ENCODE results near the gene TUBA3D.
A peak's percentile ranks its signal among the peaks of the same experiment; 100 is the strongest.
"Not testable (repeated sequence)": the region's sequence is repeated elsewhere in the genome, so short reads cannot be mapped to it uniquely, and the experiment has no call there.

Gene TUBA3D

GRCh38 chr2:131483981-131484820, 8.3 kb downstream of the TUBA3D start:
- not testable (repeated sequence) for H3K36me3 ChIP-seq (ENCODE audit: control insufficient read depth, insufficient read depth, low read length); H3K27ac ChIP-seq (ENCODE audit: insufficient read depth, low read depth, low read length, poor library complexity, severe bottlenecking); H3K27me3 ChIP-seq (ENCODE audit: control insufficient read depth, insufficient read depth, low read length, poor library complexity, severe bottlenecking); H3K9me3 ChIP-seq (ENCODE audit: control insufficient read depth, low read length); H3K4me1 ChIP-seq (ENCODE audit: control insufficient read depth, insufficient read depth, low read length); H3K4me3 ChIP-seq (ENCODE audit: insufficient read depth, low read depth, low read length)
- WGBS, 2 experiments, result 91 to 92% methylated on average over 23 to 24 of the region's 24 CpGs

GRCh38 chr2:131484906-131485460, 9.1 kb downstream of the TUBA3D start:
- H3K36me3 ChIP-seq (ENCODE audit: control insufficient read depth, insufficient read depth, low read length); H3K27ac ChIP-seq (ENCODE audit: insufficient read depth, low read depth, low read length, poor library complexity, severe bottlenecking); H3K4me1 ChIP-seq (ENCODE audit: control insufficient read depth, insufficient read depth, low read length); H3K27me3 ChIP-seq (ENCODE audit: control insufficient read depth, insufficient read depth, low read length, poor library complexity, severe bottlenecking); H3K9me3 ChIP-seq (ENCODE audit: control insufficient read depth, low read length); H3K4me3 ChIP-seq (ENCODE audit: insufficient read depth, low read depth, low read length): not testable (repeated sequence)
- whole genome bisulfite sequencing, 2 experiments, result 92 to 93% methylated on average over 11 of the region's 11 CpGs

- not testable (repeated sequence) for H3K4me1 ChIP-seq (ENCODE audit: control insufficient read depth, insufficient read depth, low read length); H3K27ac ChIP-seq (ENCODE audit: insufficient read depth, low read depth, low read length, poor library complexity, severe bottlenecking); H3K4me3 ChIP-seq (ENCODE audit: insufficient read depth, low read depth, low read length); H3K36me3 ChIP-seq (ENCODE audit: control insufficient read depth, insufficient read depth, low read length); H3K9me3 ChIP-seq (ENCODE audit: control insufficient read depth, low read length); H3K27me3 ChIP-seq (ENCODE audit: control insufficient read depth, insufficient read depth, low read length, poor library complexity, severe bottlenecking)
- 91% methylated on average over 14 of the region's 14 CpGs for WGBS, 2 experiments
Measured at GRCh38 chr2:131486201-131486902, 10.4 kb downstream of the TUBA3D start.

- Histone ChIP-seq H3K27ac (ENCODE audit: insufficient read depth, low read depth, low read length, poor library complexity, severe bottlenecking) (no peak overlapping the region), H3K27me3 (ENCODE audit: control insufficient read depth, insufficient read depth, low read length, poor library complexity, severe bottlenecking) (no peaks in the 10 kb centered on the region), H3K4me1 (ENCODE audit: control insufficient read depth, insufficient read depth, low read length) (peaks cover 5% of the 10 kb centered on the region), H3K36me3 (ENCODE audit: control insufficient read depth, insufficient read depth, low read length) (no peaks in the 10 kb centered on the region), H3K9me3 (ENCODE audit: control insufficient read depth, low read length) (no peaks in the 10 kb centered on the region), H3K4me3 (ENCODE audit: insufficient read depth, low read depth, low read length) (no peak overlapping the region)
- 83 to 84% methylated on average over 14 of the region's 14 CpGs for WGBS, 2 experiments
Measured at GRCh38 chr2:131488306-131489205, 12.6 kb downstream of the TUBA3D start.

GRCh38 chr2:131490616-131491468, 14.9 kb downstream of the TUBA3D start:
- H3K4me1 ChIP-seq (ENCODE audit: control insufficient read depth, insufficient read depth, low read length); H3K36me3 ChIP-seq (ENCODE audit: control insufficient read depth, insufficient read depth, low read length); H3K9me3 ChIP-seq (ENCODE audit: control insufficient read depth, low read length); H3K27me3 ChIP-seq (ENCODE audit: control insufficient read depth, insufficient read depth, low read length, poor library complexity, severe bottlenecking); H3K27ac ChIP-seq (ENCODE audit: insufficient read depth, low read depth, low read length, poor library complexity, severe bottlenecking): not testable (repeated sequence)
- WGBS, 2 experiments, result 43 to 52% methylated on average over 19 to 20 of the region's 20 CpGs
- H3K4me3 ChIP-seq (ENCODE audit: insufficient read depth, low read depth, low read length), result peak overlapping the region; percentile 26

- not testable (repeated sequence) for H3K4me1 ChIP-seq (ENCODE audit: control insufficient read depth, insufficient read depth, low read length); H3K27ac ChIP-seq (ENCODE audit: insufficient read depth, low read depth, low read length, poor library complexity, severe bottlenecking); H3K27me3 ChIP-seq (ENCODE audit: control insufficient read depth, insufficient read depth, low read length, poor library complexity, severe bottlenecking); H3K36me3 ChIP-seq (ENCODE audit: control insufficient read depth, insufficient read depth, low read length); H3K9me3 ChIP-seq (ENCODE audit: control insufficient read depth, low read length)
- 21 to 28% methylated on average over 13 of the region's 22 CpGs for WGBS, 2 experiments
- peak overlapping the region; percentile 26 for H3K4me3 ChIP-seq (ENCODE audit: insufficient read depth, low read depth, low read length)
Measured at GRCh38 chr2:131491469-131491836, 15.5 kb downstream of the TUBA3D start.

- 1% methylated on average over 53 of the region's 53 CpGs for WGBS, 2 experiments
- H3K4me1 ChIP-seq (ENCODE audit: control insufficient read depth, insufficient read depth, low read length); H3K27me3 ChIP-seq (ENCODE audit: control insufficient read depth, insufficient read depth, low read length, poor library complexity, severe bottlenecking); H3K36me3 ChIP-seq (ENCODE audit: control insufficient read depth, insufficient read depth, low read length); H3K9me3 ChIP-seq (ENCODE audit: control insufficient read depth, low read length): not testable (repeated sequence)
- Histone ChIP-seq H3K27ac (ENCODE audit: insufficient read depth, low read depth, low read length, poor library complexity, severe bottlenecking) (peak within 1 kb of the TSS; percentile 85), H3K4me3 (ENCODE audit: insufficient read depth, low read depth, low read length) (peak within 1 kb of the TSS; percentile 85)
Measured at GRCh38 chr2:131492015-131492417, 16.1 kb downstream of the TUBA3D start, which contains the start of gene MZT2A. Gene MZT2A (minus strand): TSS chr2:131492397. CDS start chr2:131492376, 21 bp downstream.

GRCh38 chr2:131492418-131493198, 16.7 kb downstream of the TUBA3D start:
- WGBS, 2 experiments, result 0% methylated on average over 79 of the region's 79 CpGs
- no peaks in the 10 kb centered on the region for H3K27me3 ChIP-seq (ENCODE audit: control insufficient read depth, insufficient read depth, low read length, poor library complexity, severe bottlenecking)
- H3K27ac ChIP-seq (ENCODE audit: insufficient read depth, low read depth, low read length, poor library complexity, severe bottlenecking), result peak overlapping the region; percentile 85

More at GRCh38 chr2:131492418-131493198, 16.7 kb downstream of the TUBA3D start:
- Histone ChIP-seq H3K9me3 (ENCODE audit: control insufficient read depth, low read length) (no peaks in the 10 kb centered on the region), H3K4me3 (ENCODE audit: insufficient read depth, low read depth, low read length) (peak overlapping the region; percentile 85), H3K4me1 (ENCODE audit: control insufficient read depth, insufficient read depth, low read length) (peaks cover 5% of the 10 kb centered on the region), H3K36me3 (ENCODE audit: control insufficient read depth, insufficient read depth, low read length) (no peaks in the 10 kb centered on the region)

Data from ectodermal cell (in vitro differentiated cells).